ENCODE measurements around the gene SNRPA.
A peak's percentile ranks its signal among the peaks of the same experiment; 100 is the strongest.

SNRPA gene

GRCh38 chr19:40718774-40719391 lies 32.1 kb upstream of the SNRPA start:
- Histone ChIP-seq H3K4me3 (ENCODE audit: low read length in 2 of 2) (peak overlapping the region; percentile 66 to 80), H3K9me3 (replicated peaks in 1 of 2; ENCODE audit: control insufficient read depth in 2 of 2, insufficient read depth in 1 of 2, low read depth in 1 of 2, low read length in 2 of 2) (no peaks in the 10 kb centered on the region), H4K91ac (ENCODE audit: low read depth, low read length, poor library complexity) (no peak overlapping the region), H3K18ac (ENCODE audit: low read length) (peak overlapping the region; percentile 58), H3K27me3 (ENCODE audit: control insufficient read depth in 3 of 3, insufficient read depth in 3 of 3, low read depth in 1 of 3, low read length in 3 of 3) (no peaks in the 10 kb centered on the region), H3K4me1 (ENCODE audit: control insufficient read depth in 2 of 2, insufficient read depth in 1 of 2, low read depth in 1 of 2, low read length in 2 of 2) (peaks cover 21 to 25% of the 10 kb centered on the region in 2 donors), H3K27ac (replicated peaks; ENCODE audit: low read length) (no peak overlapping the region), H2BK120ac (ENCODE audit: low read depth, low read length) (no peak overlapping the region), H3K4ac (ENCODE audit: low read length) (no peak overlapping the region), H3K9ac (ENCODE audit: low read depth, low read length, poor library complexity) (peak overlapping the region; percentile 70), H3K4me2 (ENCODE audit: insufficient read depth, low read length, poor library complexity, severe bottlenecking) (peak overlapping the region; percentile 72), H2BK5ac (ENCODE audit: low read length) (no peak overlapping the region), H3K79me1 (ENCODE audit: low read depth, low read length) (peaks cover 20% of the 10 kb centered on the region), H3K14ac (ENCODE audit: low read length) (no peak overlapping the region), H2AFZ (ENCODE audit: low read length) (peak overlapping the region; percentile 6), H3K36me3 (replicated peaks in 1 of 2; ENCODE audit: control insufficient read depth in 2 of 2, insufficient read depth in 2 of 2, low read length in 2 of 2) (peaks cover 5 to 29% of the 10 kb centered on the region in 2 donors), H2BK15ac (ENCODE audit: low read length) (no peak overlapping the region), H3K23ac (ENCODE audit: low read depth, low read length, poor library complexity) (peak overlapping the region; percentile 27), H2AK5ac (ENCODE audit: low read depth, low read length) (peak overlapping the region; percentile 61), H2BK12ac (ENCODE audit: low read length) (no peak overlapping the region), H4K8ac (ENCODE audit: low read depth, low read length) (no peak overlapping the region)
- no CpG with 5 or more reads among the region's 16 CpGs for WGBS, 2 donors (ENCODE audit: extremely low coverage in 2 of 2, insufficient read length in 2 of 2, insufficient replicate concordance in 1 of 2)
- DNase-seq (ENCODE audit: low spot score) = no peak

- no peaks in the 10 kb centered on the region for H3K27me3 ChIP-seq (ENCODE audit: control insufficient read depth in 3 of 3, insufficient read depth in 3 of 3, low read depth in 1 of 3, low read length in 3 of 3)
- H2BK15ac ChIP-seq (ENCODE audit: low read length) = no peak overlapping the region
- H3K27ac ChIP-seq (replicated peaks; ENCODE audit: low read length) = no peak overlapping the region
- H3K79me1 ChIP-seq (ENCODE audit: low read depth, low read length) = peaks cover 22% of the 10 kb centered on the region
- no peak overlapping the region for H2BK12ac ChIP-seq (ENCODE audit: low read length)
- no CpG with 5 or more reads among the region's 7 CpGs for WGBS, 2 donors (ENCODE audit: extremely low coverage in 2 of 2, insufficient read length in 2 of 2, insufficient replicate concordance in 1 of 2)
- no peak overlapping the region for H2AFZ ChIP-seq (ENCODE audit: low read length)
- peak overlapping the region in 1 of 2 donors; percentile 66 for H3K4me3 ChIP-seq (ENCODE audit: low read length in 2 of 2)
- no peak overlapping the region for H3K23ac ChIP-seq (ENCODE audit: low read depth, low read length, poor library complexity)
- H3K4me2 ChIP-seq (ENCODE audit: insufficient read depth, low read length, poor library complexity, severe bottlenecking) = no peak overlapping the region
- no peak for DNase-seq (ENCODE audit: low spot score)
- no peak overlapping the region for H3K4ac ChIP-seq (ENCODE audit: low read length)
- no peak overlapping the region for H2AK5ac ChIP-seq (ENCODE audit: low read depth, low read length)
- H4K91ac ChIP-seq (ENCODE audit: low read depth, low read length, poor library complexity) = no peak overlapping the region
- H3K4me1 ChIP-seq (ENCODE audit: control insufficient read depth in 2 of 2, insufficient read depth in 1 of 2, low read depth in 1 of 2, low read length in 2 of 2) = peaks cover 17 to 22% of the 10 kb centered on the region in 2 donors
- H2BK5ac ChIP-seq (ENCODE audit: low read length) = no peak overlapping the region
- H3K14ac ChIP-seq (ENCODE audit: low read length) = no peak overlapping the region
- H3K9me3 ChIP-seq (replicated peaks in 1 of 2; ENCODE audit: control insufficient read depth in 2 of 2, insufficient read depth in 1 of 2, low read depth in 1 of 2, low read length in 2 of 2) = peaks cover 0 to 2% of the 10 kb centered on the region in 2 donors
- no peak overlapping the region for H3K9ac ChIP-seq (ENCODE audit: low read depth, low read length, poor library complexity)
- H4K8ac ChIP-seq (ENCODE audit: low read depth, low read length) = no peak overlapping the region
- no peak overlapping the region for H2BK120ac ChIP-seq (ENCODE audit: low read depth, low read length)
- peaks cover 9 to 34% of the 10 kb centered on the region in 2 donors for H3K36me3 ChIP-seq (replicated peaks in 1 of 2; ENCODE audit: control insufficient read depth in 2 of 2, insufficient read depth in 2 of 2, low read length in 2 of 2)
- no peak overlapping the region for H3K18ac ChIP-seq (ENCODE audit: low read length)
These were observed 31.5 kb upstream of the SNRPA start for GRCh38 chr19:40719414-40719894.

DNA sequence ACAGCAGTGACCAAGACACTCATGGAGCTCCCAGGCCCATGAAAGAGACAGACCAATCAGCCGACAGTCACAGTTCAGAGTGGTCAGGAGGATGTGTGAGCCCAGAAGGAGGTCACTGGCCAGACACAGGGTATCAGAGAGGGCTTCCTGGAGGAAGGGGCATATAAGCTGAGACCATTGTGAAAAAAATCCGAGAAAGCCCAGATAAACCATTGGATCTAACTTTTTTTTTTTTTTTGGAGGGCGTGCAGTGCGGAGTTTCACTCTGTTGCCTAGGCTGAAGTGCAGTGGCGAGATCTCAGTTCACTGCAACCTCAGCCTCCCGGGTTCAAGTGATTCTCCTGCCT lies 29.9 kb upstream of the SNRPA start:
- Histone ChIP-seq H3K36me3 (replicated peaks in 1 of 2; ENCODE audit: control insufficient read depth in 2 of 2, insufficient read depth in 2 of 2, low read length in 2 of 2) (peaks cover 14 to 46% of the 10 kb centered on the region in 2 donors), H3K9me3 (replicated peaks in 1 of 2; ENCODE audit: control insufficient read depth in 2 of 2, insufficient read depth in 1 of 2, low read depth in 1 of 2, low read length in 2 of 2) (peaks cover 0 to 2% of the 10 kb centered on the region in 2 donors), H3K4me2 (ENCODE audit: insufficient read depth, low read length, poor library complexity, severe bottlenecking) (no peak overlapping the region), H4K91ac (ENCODE audit: low read depth, low read length, poor library complexity) (no peak overlapping the region), H2BK120ac (ENCODE audit: low read depth, low read length) (no peak overlapping the region), H3K4me3 (ENCODE audit: low read length in 2 of 2) (no peak overlapping the region), H3K4ac (ENCODE audit: low read length) (no peak overlapping the region), H3K4me1 (ENCODE audit: control insufficient read depth in 2 of 2, insufficient read depth in 1 of 2, low read depth in 1 of 2, low read length in 2 of 2) (peaks cover 12 to 16% of the 10 kb centered on the region in 2 donors), H2AFZ (ENCODE audit: low read length) (no peak overlapping the region), H3K23ac (ENCODE audit: low read depth, low read length, poor library complexity) (no peak overlapping the region), H4K8ac (ENCODE audit: low read depth, low read length) (no peak overlapping the region), H2BK12ac (ENCODE audit: low read length) (no peak overlapping the region), H3K18ac (ENCODE audit: low read length) (no peak overlapping the region), H3K14ac (ENCODE audit: low read length) (no peak overlapping the region), H2AK5ac (ENCODE audit: low read depth, low read length) (no peak overlapping the region), H3K27me3 (ENCODE audit: control insufficient read depth in 3 of 3, insufficient read depth in 3 of 3, low read depth in 1 of 3, low read length in 3 of 3) (no peaks in the 10 kb centered on the region), H2BK5ac (ENCODE audit: low read length) (no peak overlapping the region), H3K79me1 (ENCODE audit: low read depth, low read length) (peaks cover 24% of the 10 kb centered on the region), H2BK15ac (ENCODE audit: low read length) (no peak overlapping the region), H3K9ac (ENCODE audit: low read depth, low read length, poor library complexity) (no peak overlapping the region), H3K27ac (replicated peaks; ENCODE audit: low read length) (no peak overlapping the region)
- no CpG with 5 or more reads among the region's 6 CpGs for WGBS, 2 donors (ENCODE audit: extremely low coverage in 2 of 2, insufficient read length in 2 of 2, insufficient replicate concordance in 1 of 2)
- no peak for DNase-seq (ENCODE audit: low spot score)

- no peaks in the 10 kb centered on the region for H3K27me3 ChIP-seq (ENCODE audit: control insufficient read depth in 3 of 3, insufficient read depth in 3 of 3, low read depth in 1 of 3, low read length in 3 of 3)
- peaks cover 21% of the 10 kb centered on the region for H3K79me1 ChIP-seq (ENCODE audit: low read depth, low read length)
- no peak overlapping the region for H3K27ac ChIP-seq (replicated peaks; ENCODE audit: low read length)
- peaks cover 15 to 54% of the 10 kb centered on the region in 2 donors for H3K36me3 ChIP-seq (replicated peaks in 1 of 2; ENCODE audit: control insufficient read depth in 2 of 2, insufficient read depth in 2 of 2, low read length in 2 of 2)
- H3K4me3 ChIP-seq (ENCODE audit: low read length in 2 of 2) = no peak overlapping the region
- no CpG with 5 or more reads among the region's 9 CpGs for WGBS, 2 donors (ENCODE audit: extremely low coverage in 2 of 2, insufficient read length in 2 of 2, insufficient replicate concordance in 1 of 2)
- no peak overlapping the region for H2AK5ac ChIP-seq (ENCODE audit: low read depth, low read length)
- H3K14ac ChIP-seq (ENCODE audit: low read length) = no peak overlapping the region
- no peak overlapping the region for H3K18ac ChIP-seq (ENCODE audit: low read length)
- H3K23ac ChIP-seq (ENCODE audit: low read depth, low read length, poor library complexity) = no peak overlapping the region
- no peak overlapping the region for H2AFZ ChIP-seq (ENCODE audit: low read length)
- H4K8ac ChIP-seq (ENCODE audit: low read depth, low read length) = no peak overlapping the region
- peaks cover 0 to 2% of the 10 kb centered on the region in 2 donors for H3K9me3 ChIP-seq (replicated peaks in 1 of 2; ENCODE audit: control insufficient read depth in 2 of 2, insufficient read depth in 1 of 2, low read depth in 1 of 2, low read length in 2 of 2)
- peak overlapping the region; percentile 16 for H3K9ac ChIP-seq (ENCODE audit: low read depth, low read length, poor library complexity)
- no peak overlapping the region for H3K4ac ChIP-seq (ENCODE audit: low read length)
- no peak overlapping the region for H2BK15ac ChIP-seq (ENCODE audit: low read length)
- no peak overlapping the region for H4K91ac ChIP-seq (ENCODE audit: low read depth, low read length, poor library complexity)
- no peak for DNase-seq (ENCODE audit: low spot score)
- peaks cover 12 to 16% of the 10 kb centered on the region in 2 donors for H3K4me1 ChIP-seq (ENCODE audit: control insufficient read depth in 2 of 2, insufficient read depth in 1 of 2, low read depth in 1 of 2, low read length in 2 of 2)
- no peak overlapping the region for H2BK12ac ChIP-seq (ENCODE audit: low read length)
- H2BK120ac ChIP-seq (ENCODE audit: low read depth, low read length) = no peak overlapping the region
- H2BK5ac ChIP-seq (ENCODE audit: low read length) = no peak overlapping the region
- H3K4me2 ChIP-seq (ENCODE audit: insufficient read depth, low read length, poor library complexity, severe bottlenecking) = no peak overlapping the region
These were observed 28.9 kb upstream of the SNRPA start for GRCh38 chr19:40721936-40722661.

Data from neuronal stem cell (in vitro differentiated cells).